Measurements from ENCODE around the gene FKRP. TPM values are rescaled to one million over a fixed set of nuclear protein-coding genes. Genes with fewer than 3 reads are reported as not detected.
A peak's percentile ranks its signal among the peaks of the same experiment; 100 is the strongest.
"Not testable (repeated sequence)": the region's sequence is repeated elsewhere in the genome, so short reads cannot be mapped to it uniquely, and the experiment has no call there.

Gene FKRP, protein sequence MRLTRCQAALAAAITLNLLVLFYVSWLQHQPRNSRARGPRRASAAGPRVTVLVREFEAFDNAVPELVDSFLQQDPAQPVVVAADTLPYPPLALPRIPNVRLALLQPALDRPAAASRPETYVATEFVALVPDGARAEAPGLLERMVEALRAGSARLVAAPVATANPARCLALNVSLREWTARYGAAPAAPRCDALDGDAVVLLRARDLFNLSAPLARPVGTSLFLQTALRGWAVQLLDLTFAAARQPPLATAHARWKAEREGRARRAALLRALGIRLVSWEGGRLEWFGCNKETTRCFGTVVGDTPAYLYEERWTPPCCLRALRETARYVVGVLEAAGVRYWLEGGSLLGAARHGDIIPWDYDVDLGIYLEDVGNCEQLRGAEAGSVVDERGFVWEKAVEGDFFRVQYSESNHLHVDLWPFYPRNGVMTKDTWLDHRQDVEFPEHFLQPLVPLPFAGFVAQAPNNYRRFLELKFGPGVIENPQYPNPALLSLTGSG
- 21.0 TPM for polyA plus RNA-seq (2013, experiment 1 of 2; ENCODE audit: insufficient read length)
- polyA plus RNA-seq (2013, experiment 2 of 2; ENCODE audit: insufficient read length): 21.7 TPM

- no peak for DNase-seq
These were observed at the start of gene FKRP for GRCh38 chr19:46745521-46746280. FKRP (plus strand) TSS chr19:46746057; CDS start chr19:46755451, 9,394 bp downstream.

DNA sequence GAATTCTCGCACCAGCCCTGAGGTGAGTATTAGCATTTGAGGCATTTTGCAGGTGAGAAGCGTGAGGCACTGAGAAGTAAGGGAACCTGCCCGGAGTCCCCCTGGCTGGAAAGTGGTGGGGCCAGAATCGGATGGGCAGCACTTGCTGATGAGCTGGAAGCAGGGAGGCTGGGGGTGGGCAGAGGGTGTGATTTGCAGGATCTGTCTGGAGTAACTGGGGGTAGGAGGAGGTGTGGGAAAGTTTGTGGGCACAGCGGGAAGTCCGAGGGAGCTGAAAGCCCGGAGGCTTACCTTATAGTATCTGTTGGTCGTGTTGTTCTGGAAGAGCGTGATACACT, 49.0 kb upstream of the FKRP start:
- DNase-seq: no peak

- peak; percentile 71 for DNase-seq
These were observed 48.5 kb upstream of the FKRP start for GRCh38 chr19:46697204-46697960.

GRCh38 chr19:46698395-46699321, 47.2 kb upstream of the FKRP start:
- DNase-seq: no peak

- no peak for DNase-seq
These were observed 45.2 kb upstream of the FKRP start for GRCh38 chr19:46700704-46701103.

DNA sequence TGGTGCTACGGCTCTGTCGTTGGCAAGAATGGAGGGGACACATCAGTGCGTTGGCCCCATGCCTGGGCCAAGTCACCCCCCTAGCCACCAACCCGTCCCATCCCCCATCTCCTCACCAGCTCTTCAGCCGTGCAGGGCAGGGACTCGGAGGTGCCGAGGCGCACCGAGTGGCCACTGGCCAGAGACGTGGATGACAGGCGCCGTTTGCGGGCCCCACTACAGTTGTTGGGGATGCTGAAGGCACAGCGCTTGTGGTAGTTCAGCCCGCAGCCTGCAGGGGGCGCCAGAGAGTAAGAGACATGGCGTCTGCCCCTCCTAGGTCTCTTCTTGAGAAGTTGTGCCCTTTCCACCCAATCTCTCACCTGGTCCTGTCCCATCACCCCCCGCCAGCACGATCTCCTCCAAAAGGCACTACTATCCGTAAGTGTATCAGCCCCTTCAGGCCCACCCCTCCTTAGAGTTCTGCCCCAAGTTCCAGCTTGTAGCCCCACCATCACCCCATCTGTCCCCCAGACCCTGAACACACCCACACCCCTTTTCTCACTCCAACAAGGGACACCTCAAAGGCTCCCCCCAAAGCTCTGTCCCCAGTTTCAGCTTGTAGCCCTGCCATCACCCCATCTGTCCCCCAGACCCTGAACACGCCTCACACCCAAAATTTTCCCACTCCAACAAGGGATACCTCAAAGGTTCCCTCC, 41.3 kb upstream of the FKRP start:
- peak; percentile 39 for DNase-seq

GRCh38 chr19:46710687-46711086, 35.2 kb upstream of the FKRP start:
- no peak for DNase-seq

- not testable (repeated sequence) for DNase-seq
These were observed 33.0 kb upstream of the FKRP start for GRCh38 chr19:46712768-46713338.

- DNase-seq: peak; percentile 74
These were observed 31.9 kb upstream of the FKRP start for GRCh38 chr19:46713781-46714443.

- DNase-seq: no peak
These were observed 31.3 kb upstream of the FKRP start for GRCh38 chr19:46714444-46715106.

DNA sequence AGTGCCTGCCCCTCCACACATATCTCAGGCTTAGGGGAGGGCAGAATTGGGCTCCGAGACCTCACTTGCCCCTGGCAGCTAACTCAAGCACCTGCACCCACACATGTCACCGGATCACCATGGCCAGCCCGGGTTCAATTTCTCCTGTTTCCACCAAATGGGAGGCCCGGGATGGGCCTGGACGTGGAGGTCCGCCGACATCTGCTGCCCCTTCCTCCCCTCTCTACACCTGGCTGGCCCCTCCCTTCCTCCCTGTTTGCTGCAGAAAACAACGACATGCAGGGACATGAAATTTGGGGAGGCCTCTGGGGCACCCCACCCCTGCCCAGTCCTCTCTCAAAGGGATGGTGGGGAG, 30.3 kb upstream of the FKRP start:
- DNase-seq: no peak

GRCh38 chr19:46715975-46716671, 29.7 kb upstream of the FKRP start:
- no peak for DNase-seq

DNA sequence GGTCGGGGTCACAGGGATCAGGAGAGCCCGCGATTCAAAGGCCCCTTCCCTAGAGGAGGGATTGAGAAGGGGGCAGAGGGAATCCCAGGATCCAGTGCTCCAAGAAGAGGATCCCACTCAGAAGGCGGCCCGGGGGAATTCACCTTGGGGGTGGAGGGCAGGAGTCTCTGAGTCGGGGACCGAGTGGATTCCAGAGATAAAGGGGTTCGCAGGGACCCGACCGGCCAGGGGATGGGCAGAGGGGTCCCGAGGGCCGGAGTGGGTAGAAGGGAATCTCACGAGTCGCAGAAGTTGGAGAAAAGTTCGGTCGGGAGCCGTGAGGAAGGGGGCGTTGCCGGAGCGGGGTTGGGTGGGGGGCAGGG, 29.2 kb upstream of the FKRP start:
- DNase-seq: no peak

DNA sequence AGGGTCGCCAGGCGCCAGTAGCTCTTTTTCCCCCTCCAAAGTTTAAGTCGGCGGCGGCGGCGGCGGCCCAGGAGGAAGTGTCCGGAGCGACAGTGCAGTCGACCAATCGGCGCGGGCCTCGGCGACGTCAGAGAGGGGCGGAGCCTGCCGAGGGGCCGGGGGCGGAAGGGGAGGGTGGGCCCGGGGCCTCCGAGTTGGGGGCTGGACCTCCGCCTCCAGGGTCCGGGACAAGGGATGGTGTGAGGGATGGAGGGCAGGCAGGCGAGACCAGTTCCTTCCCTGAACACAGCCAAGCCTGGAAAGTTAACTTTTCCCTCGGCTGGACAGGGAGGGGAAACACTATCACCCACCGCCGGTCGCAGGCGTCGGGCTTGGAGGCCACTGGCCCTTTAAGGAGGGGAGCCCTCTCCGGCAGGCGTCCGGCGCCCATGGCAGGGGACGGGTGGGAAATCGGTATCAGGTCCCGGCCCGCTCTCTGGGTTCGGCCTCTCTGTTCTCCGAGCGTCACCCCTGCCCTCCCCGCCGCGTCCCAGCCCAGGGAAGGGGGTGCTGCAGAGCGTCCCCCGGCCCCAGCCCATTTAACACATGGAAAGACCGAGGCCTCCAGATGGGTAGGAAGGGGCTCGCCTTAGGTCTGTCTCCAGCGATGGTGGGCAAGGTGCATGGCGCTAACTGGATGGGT, 28.7 kb upstream of the FKRP start, which contains the start of gene PRKD2:
TSS of gene PRKD2 (minus strand) at position 81 of the 682 bp plus-strand sequence. CDS start 744 bp downstream, outside the sequence.
- peak; percentile 81 for DNase-seq

DNA sequence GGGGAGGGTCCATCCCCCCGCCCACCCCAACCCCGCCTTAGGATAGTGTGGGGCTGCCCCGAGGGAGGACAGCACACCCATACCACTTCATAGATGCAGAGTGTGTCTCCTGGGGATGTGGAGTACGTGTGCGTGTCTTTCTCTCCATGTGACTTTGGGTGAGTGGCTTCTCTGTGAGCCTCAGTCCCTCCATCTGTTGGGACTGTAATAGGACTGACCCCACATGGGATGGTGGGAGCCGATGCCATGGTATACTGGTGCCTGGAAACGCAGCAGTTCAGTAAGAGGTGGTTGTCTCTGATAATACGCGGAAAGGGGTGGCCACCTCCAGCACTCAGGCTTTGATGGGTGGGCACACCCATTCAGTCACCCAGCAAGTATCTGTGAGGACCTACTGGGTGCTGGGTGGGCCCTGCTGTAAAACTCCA, 28.1 kb upstream of the FKRP start:
- no peak for DNase-seq

DNA sequence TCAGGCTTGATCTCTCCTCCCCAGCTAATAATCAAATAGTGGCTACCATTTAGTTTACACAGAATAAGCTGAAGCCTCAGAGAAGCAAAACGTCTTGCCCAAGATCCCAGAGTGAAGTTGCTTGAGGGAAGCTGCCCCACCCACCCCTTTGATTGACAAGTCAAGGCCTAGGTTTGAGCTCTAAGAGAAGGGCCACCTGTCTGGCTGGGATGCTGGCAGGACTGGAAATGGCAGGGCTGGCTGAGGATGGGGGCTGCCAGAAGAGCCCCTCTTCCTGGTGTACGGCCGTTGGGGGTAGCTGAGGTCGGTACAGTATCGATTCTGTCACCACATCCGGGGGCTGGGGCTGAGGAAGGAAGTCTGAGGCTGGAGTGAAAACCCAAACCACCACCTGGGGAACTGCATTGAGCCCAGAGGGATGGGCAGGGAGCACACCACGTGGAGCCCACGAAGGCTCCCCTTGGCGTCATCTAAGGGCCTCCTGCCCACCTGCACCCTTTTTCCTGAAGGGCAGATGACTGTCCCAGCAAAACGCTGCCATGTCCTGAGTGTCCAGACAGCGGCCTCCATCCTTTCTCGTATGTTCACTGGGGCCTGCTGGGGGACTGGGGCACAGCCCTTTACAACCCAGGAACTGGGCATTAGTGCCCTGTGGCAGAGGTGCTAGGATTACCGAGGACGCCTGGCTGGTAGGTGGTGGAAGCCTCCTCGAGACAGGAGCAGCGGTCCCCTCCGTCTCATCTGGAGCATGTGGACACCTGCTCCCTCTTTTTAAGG, 27.5 kb upstream of the FKRP start:
- DNase-seq: no peak

- no peak for DNase-seq
These were observed 26.8 kb upstream of the FKRP start for GRCh38 chr19:46718934-46719622.
